Measurements from ENCODE around the gene THSD4.
A peak's percentile ranks its signal among the peaks of the same experiment; 100 is the strongest.

The THSD4 gene

DNA sequence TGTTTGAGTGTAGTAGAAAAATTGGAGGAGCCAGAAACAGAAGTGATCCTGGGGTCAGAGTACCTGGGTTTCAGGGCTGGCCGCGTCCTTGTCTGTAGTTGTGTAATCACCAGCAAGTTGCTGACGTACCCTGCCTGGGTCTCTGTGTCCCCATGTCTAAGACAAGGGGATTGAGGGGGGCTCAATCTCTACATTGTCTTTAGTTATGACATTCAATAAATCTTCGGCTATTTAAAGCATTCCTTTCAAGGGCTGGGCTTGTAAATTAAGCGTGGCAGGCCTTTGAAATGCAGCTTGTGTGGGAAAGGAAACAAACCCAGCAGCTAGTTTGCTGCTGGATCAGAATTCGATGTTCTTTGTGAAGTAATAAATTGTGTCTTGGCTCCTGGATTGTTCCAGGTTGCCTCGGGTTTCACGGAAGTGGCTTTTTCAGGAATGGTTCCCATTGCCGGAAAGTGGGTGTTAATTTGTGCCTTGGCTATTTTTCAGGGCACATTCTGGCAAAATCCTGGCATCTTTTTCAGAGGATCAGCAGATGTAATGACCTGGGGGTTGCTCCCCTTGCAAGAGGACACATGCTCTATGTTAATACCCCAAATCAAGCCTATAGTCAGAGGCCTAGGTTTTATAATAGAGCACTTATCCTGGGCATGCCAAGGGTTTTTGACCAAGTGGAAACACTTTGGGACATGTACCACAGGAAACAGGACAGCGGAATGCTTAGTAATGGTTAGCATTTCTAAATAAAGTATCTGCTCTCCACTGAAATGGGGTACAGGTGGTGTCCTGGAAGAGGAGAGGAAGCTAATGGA lies 400.3 kb downstream of the THSD4 start:
- H3K36me3 ChIP-seq (ENCODE audit: control insufficient read depth in 1 of 2, insufficient read depth in 2 of 2, low read length in 2 of 2) = no peaks in the 10 kb centered on the region
- H3K27ac ChIP-seq (ENCODE audit: low read length) = no peak overlapping the region
- H3K4me1 ChIP-seq (ENCODE audit: control insufficient read depth in 1 of 2, insufficient read depth in 2 of 2, low read length in 2 of 2) = no peaks in the 10 kb centered on the region
- H3K9me3 ChIP-seq (ENCODE audit: control insufficient read depth in 1 of 2, low read length in 2 of 2) = no peaks in the 10 kb centered on the region
- no peaks in the 10 kb centered on the region for H3K27me3 ChIP-seq (ENCODE audit: low read depth, low read length)
- H3K4me3 ChIP-seq (ENCODE audit: low read depth in 1 of 2, low read length in 2 of 2) = no peak overlapping the region

DNA sequence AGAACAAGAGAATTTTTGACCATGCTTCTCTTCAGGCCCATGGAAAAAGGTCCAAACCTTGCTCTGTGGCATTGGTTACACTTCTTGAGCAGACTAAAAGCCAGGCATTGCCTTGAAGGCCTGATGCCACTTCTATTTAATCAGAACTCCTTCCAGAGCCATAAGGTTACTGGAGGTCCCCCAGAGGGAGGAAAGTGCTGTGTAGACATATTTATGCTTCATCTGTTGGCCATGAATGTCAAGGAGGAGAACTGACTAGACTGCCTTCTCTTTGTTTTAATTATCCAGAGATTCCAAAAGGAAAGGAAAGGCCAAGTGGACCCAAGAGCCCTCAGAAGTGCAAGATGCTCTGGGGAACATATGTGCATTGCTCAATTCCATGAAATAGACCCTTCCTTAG lies 402.5 kb downstream of the THSD4 start:
- Histone ChIP-seq H3K27me3 (ENCODE audit: low read depth, low read length) (no peaks in the 10 kb centered on the region), H3K4me3 (ENCODE audit: low read depth in 1 of 2, low read length in 2 of 2) (no peak overlapping the region), H3K27ac (ENCODE audit: low read length) (no peak overlapping the region), H3K36me3 (ENCODE audit: control insufficient read depth in 1 of 2, insufficient read depth in 2 of 2, low read length in 2 of 2) (no peaks in the 10 kb centered on the region), H3K9me3 (ENCODE audit: control insufficient read depth in 1 of 2, low read length in 2 of 2) (no peaks in the 10 kb centered on the region), H3K4me1 (ENCODE audit: control insufficient read depth in 1 of 2, insufficient read depth in 2 of 2, low read length in 2 of 2) (no peaks in the 10 kb centered on the region)

DNA sequence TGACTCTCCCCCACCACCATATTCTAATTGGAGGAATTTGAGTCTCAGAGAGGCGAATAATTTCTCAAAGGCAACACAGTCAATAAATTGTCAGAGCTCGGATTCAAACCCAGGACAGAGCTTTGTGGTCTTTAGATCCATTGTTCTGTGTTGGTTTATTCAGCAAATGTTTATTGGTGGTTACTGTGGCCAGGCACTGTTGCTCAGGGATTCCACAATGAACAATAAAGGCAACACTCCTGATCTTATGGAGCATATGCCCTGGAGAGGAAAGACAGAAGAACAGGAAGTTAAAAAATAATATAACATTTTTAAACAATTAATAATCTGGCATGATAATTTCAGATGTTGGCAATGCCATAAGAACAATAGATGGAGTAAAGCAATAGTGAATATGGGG lies 403.4 kb downstream of the THSD4 start:
- H3K27me3 ChIP-seq (ENCODE audit: low read depth, low read length) = no peaks in the 10 kb centered on the region
- H3K27ac ChIP-seq (ENCODE audit: low read length) = no peak overlapping the region

DNA sequence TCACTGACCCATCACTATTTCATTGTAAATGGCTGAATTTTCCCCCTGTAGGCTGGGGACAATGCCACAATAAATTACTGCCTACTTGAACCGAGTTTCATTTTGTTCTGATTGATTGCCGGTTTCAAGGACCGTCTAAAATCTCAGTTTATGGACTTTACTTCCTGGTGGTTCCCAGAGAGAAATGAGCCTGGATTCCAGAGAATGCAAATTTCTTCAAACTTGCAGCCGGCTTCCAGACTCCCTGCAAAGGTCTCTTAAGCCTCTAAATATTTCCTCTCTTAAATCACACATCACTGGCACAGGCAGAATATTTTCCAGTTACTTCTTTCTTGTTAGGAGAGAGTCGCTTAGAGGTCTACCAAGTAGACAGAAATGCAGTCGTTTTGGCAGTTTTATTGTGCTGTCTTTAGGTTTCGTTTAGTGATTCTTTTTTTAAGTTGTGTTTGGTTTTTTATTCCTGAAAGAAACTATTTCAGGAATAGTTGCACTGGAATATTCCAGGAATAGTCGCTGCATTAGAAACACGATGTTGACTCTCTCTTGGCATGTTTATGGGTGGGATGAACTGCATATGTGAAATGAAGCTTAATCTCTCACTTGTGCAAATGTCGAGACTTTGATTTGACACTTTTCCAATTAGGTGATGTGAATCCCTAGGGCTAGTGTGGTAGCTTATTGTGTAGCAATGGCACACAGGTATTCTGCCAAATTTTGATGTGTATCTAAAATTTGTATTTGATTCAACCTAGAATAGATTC lies 411.0 kb downstream of the THSD4 start:
- H3K36me3 ChIP-seq (ENCODE audit: control insufficient read depth in 1 of 2, insufficient read depth in 2 of 2, low read length in 2 of 2) = no peaks in the 10 kb centered on the region
- H3K9me3 ChIP-seq (ENCODE audit: control insufficient read depth in 1 of 2, low read length in 2 of 2) = no peaks in the 10 kb centered on the region
- no peaks in the 10 kb centered on the region for H3K27me3 ChIP-seq (ENCODE audit: low read depth, low read length)
- H3K27ac ChIP-seq (ENCODE audit: low read length) = no peak overlapping the region
- H3K4me1 ChIP-seq (ENCODE audit: control insufficient read depth in 1 of 2, insufficient read depth in 2 of 2, low read length in 2 of 2) = peaks cover 0 to 6% of the 10 kb centered on the region in 2 donors
- H3K4me3 ChIP-seq (ENCODE audit: low read depth in 1 of 2, low read length in 2 of 2) = peak overlapping the region in 1 of 2 donors; percentile 27

More for the DNA sequence above, 403.4 kb downstream of the THSD4 start:
- Histone ChIP-seq H3K36me3 (ENCODE audit: control insufficient read depth in 1 of 2, insufficient read depth in 2 of 2, low read length in 2 of 2) (no peaks in the 10 kb centered on the region), H3K4me3 (ENCODE audit: low read depth in 1 of 2, low read length in 2 of 2) (no peak overlapping the region), H3K4me1 (ENCODE audit: control insufficient read depth in 1 of 2, insufficient read depth in 2 of 2, low read length in 2 of 2) (no peaks in the 10 kb centered on the region), H3K9me3 (ENCODE audit: control insufficient read depth in 1 of 2, low read length in 2 of 2) (no peaks in the 10 kb centered on the region)

DNA sequence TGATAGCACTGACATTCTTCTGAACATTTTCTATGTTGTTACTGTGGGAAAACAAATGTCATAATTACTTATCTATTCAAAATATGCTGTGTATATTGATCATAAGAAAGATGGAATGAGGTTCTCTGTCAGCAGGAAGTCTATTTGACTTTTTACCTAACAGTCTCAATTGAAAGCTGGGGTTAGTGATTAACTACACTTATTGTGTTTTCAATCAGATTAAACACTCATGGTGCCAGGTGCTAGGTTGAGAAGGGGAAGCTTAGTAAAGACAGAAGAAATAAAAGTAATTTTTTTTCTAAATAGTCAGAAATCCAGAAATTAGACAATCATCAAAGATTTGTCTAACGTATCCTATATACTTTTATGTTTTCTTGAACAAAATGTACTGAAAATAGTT lies 414.1 kb downstream of the THSD4 start:
- peaks cover 0 to 6% of the 10 kb centered on the region in 2 donors for H3K4me1 ChIP-seq (ENCODE audit: control insufficient read depth in 1 of 2, insufficient read depth in 2 of 2, low read length in 2 of 2)
- H3K27ac ChIP-seq (ENCODE audit: low read length) = no peak overlapping the region
- no peak overlapping the region for H3K4me3 ChIP-seq (ENCODE audit: low read depth in 1 of 2, low read length in 2 of 2)
- peaks cover 2 to 4% of the 10 kb centered on the region in 2 donors for H3K9me3 ChIP-seq (ENCODE audit: control insufficient read depth in 1 of 2, low read length in 2 of 2)
- H3K36me3 ChIP-seq (ENCODE audit: control insufficient read depth in 1 of 2, insufficient read depth in 2 of 2, low read length in 2 of 2) = no peaks in the 10 kb centered on the region
- no peaks in the 10 kb centered on the region for H3K27me3 ChIP-seq (ENCODE audit: low read depth, low read length)

DNA sequence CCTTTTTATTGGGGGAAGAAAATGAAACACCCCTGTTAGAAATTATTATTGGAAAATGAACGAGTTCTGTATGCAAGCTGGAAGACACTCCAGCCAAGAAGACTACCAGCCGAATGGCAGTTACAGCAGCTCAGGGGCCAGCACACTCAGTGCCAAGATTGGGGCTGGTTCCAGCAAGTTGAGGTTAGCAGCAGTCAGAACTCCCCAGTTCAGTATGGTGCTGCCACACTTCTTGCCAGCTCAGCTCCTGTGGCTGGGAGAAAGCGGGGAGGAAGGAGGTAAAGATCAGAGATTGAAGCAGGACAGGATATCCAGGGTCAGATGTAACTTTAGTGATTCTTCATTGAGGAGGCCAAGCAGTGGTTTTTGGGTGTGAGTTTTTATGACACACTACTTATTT lies 414.8 kb downstream of the THSD4 start:
- no peaks in the 10 kb centered on the region for H3K27me3 ChIP-seq (ENCODE audit: low read depth, low read length)
- peaks cover 0 to 6% of the 10 kb centered on the region in 2 donors for H3K4me1 ChIP-seq (ENCODE audit: control insufficient read depth in 1 of 2, insufficient read depth in 2 of 2, low read length in 2 of 2)
- H3K27ac ChIP-seq (ENCODE audit: low read length) = no peak overlapping the region
- H3K36me3 ChIP-seq (ENCODE audit: control insufficient read depth in 1 of 2, insufficient read depth in 2 of 2, low read length in 2 of 2) = no peaks in the 10 kb centered on the region
- H3K9me3 ChIP-seq (ENCODE audit: control insufficient read depth in 1 of 2, low read length in 2 of 2) = peaks cover 2 to 4% of the 10 kb centered on the region in 2 donors
- no peak overlapping the region for H3K4me3 ChIP-seq (ENCODE audit: low read depth in 1 of 2, low read length in 2 of 2)

DNA sequence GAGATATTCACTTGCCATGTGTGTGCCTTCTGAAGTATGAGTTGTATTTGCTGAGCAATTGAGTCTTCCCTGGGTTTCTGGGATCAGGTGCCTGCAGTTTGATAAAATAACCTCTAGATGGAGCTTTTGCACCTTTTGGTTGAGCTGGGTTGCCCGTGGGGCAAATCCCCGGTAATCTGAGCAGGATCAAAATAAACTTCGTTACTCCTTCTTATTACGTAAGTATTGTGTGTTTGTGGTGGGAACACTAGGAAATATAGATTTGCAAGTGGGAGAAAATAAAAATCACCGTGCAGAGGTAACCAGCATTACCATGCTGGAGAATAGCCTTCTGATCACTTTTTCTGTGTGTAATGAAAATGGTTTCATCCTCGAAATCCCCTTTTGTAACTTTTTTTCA lies 417.7 kb downstream of the THSD4 start:
- Histone ChIP-seq H3K9me3 (ENCODE audit: control insufficient read depth in 1 of 2, low read length in 2 of 2) (peaks cover 2 to 4% of the 10 kb centered on the region in 2 donors), H3K4me3 (ENCODE audit: low read depth in 1 of 2, low read length in 2 of 2) (no peak overlapping the region), H3K27me3 (ENCODE audit: low read depth, low read length) (no peaks in the 10 kb centered on the region), H3K4me1 (ENCODE audit: control insufficient read depth in 1 of 2, insufficient read depth in 2 of 2, low read length in 2 of 2) (no peaks in the 10 kb centered on the region), H3K27ac (ENCODE audit: low read length) (no peak overlapping the region), H3K36me3 (ENCODE audit: control insufficient read depth in 1 of 2, insufficient read depth in 2 of 2, low read length in 2 of 2) (no peaks in the 10 kb centered on the region)

DNA sequence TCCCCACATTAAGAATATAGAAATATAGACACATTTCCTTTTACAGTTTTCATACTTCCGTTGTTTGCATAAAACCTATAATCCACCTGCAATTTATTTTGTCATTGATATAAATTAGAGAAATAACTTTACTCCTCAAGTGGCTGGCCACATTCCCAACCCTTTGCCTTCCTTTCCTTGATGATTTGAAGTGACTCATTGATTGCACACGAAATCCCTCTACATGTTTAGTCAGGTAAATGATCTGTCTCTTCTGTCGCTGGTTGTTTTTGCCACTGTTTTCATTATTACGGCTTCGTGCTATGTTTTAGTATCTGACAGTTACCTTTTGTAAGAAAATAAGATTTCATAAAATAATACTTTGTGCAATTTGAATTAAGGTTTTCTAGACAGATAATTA lies 422.9 kb downstream of the THSD4 start:
- Histone ChIP-seq H3K4me1 (ENCODE audit: control insufficient read depth in 1 of 2, insufficient read depth in 2 of 2, low read length in 2 of 2) (no peaks in the 10 kb centered on the region), H3K27ac (ENCODE audit: low read length) (no peak overlapping the region), H3K9me3 (ENCODE audit: control insufficient read depth in 1 of 2, low read length in 2 of 2) (no peaks in the 10 kb centered on the region), H3K36me3 (ENCODE audit: control insufficient read depth in 1 of 2, insufficient read depth in 2 of 2, low read length in 2 of 2) (no peaks in the 10 kb centered on the region), H3K27me3 (ENCODE audit: low read depth, low read length) (no peaks in the 10 kb centered on the region), H3K4me3 (ENCODE audit: low read depth in 1 of 2, low read length in 2 of 2) (no peak overlapping the region)

DNA sequence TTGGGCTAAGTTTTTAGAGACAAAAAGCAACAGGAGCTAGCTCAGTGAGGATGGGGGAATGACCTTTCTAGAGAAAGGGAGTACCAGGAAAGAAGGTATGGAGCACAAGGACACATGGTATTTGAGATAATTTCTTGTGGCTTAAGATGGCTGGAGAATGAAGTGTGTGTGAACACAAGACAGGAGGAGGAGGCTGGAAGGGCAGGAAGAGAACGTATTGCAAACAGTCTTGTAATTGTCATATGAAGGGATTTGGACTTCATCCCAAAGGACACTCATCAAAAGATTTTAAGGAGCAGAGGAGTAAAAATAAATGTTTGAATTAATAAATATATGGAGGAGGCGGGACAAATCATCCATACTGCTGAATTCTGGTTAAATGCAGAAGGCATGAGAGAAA lies 426.5 kb downstream of the THSD4 start:
- Histone ChIP-seq H3K27ac (ENCODE audit: low read length) (no peak overlapping the region), H3K4me3 (ENCODE audit: low read depth in 1 of 2, low read length in 2 of 2) (no peak overlapping the region), H3K4me1 (ENCODE audit: control insufficient read depth in 1 of 2, insufficient read depth in 2 of 2, low read length in 2 of 2) (peaks cover 0 to 6% of the 10 kb centered on the region in 2 donors), H3K9me3 (ENCODE audit: control insufficient read depth in 1 of 2, low read length in 2 of 2) (no peaks in the 10 kb centered on the region), H3K36me3 (ENCODE audit: control insufficient read depth in 1 of 2, insufficient read depth in 2 of 2, low read length in 2 of 2) (no peaks in the 10 kb centered on the region), H3K27me3 (ENCODE audit: low read depth, low read length) (no peaks in the 10 kb centered on the region)

DNA sequence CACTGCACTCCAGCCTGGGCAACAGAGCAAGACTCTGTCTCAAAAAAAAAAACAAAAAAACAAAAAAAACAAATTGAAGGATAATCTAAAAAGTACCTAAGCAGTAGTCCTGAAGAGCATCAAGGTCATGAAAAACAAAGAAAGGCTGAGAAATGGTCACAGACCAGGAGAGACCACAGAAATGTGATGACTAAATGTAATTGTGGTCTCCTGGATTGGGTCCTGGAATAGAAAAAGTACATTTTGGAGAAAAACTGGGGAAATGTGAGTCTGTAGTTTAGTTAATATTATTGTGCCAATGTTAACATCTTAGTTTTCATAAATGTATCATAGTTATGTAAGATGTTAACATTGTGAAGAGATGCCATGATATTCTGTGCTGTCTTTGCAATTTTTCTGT lies 427.6 kb downstream of the THSD4 start:
- H3K27ac ChIP-seq (ENCODE audit: low read length) = no peak overlapping the region
- H3K36me3 ChIP-seq (ENCODE audit: control insufficient read depth in 1 of 2, insufficient read depth in 2 of 2, low read length in 2 of 2) = no peaks in the 10 kb centered on the region
- peaks cover 0 to 7% of the 10 kb centered on the region in 2 donors for H3K4me1 ChIP-seq (ENCODE audit: control insufficient read depth in 1 of 2, insufficient read depth in 2 of 2, low read length in 2 of 2)
- H3K4me3 ChIP-seq (ENCODE audit: low read depth in 1 of 2, low read length in 2 of 2) = no peak overlapping the region
- H3K27me3 ChIP-seq (ENCODE audit: low read depth, low read length) = no peaks in the 10 kb centered on the region
- H3K9me3 ChIP-seq (ENCODE audit: control insufficient read depth in 1 of 2, low read length in 2 of 2) = no peaks in the 10 kb centered on the region

DNA sequence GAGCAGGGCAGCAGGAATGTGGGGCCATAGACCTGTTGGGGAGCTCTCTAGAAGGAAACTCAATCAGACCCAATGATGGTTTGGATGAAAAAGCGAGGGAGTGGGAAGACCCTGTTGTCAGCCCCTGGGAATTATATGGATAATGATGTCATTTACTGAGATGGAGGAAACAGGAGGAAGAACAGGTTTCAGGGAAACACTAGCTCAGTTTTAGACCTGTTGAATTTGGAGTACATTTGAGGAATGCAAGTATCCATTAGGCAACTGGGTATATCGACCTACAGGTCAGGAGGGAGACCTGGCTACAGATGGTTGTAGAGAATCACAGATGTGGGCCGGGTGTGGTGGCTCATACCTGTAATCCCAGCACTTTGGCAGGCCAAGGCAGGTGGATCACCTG lies 428.1 kb downstream of the THSD4 start:
- no peak overlapping the region for H3K27ac ChIP-seq (ENCODE audit: low read length)
- H3K36me3 ChIP-seq (ENCODE audit: control insufficient read depth in 1 of 2, insufficient read depth in 2 of 2, low read length in 2 of 2) = no peaks in the 10 kb centered on the region
- no peaks in the 10 kb centered on the region for H3K27me3 ChIP-seq (ENCODE audit: low read depth, low read length)
- peaks cover 0 to 7% of the 10 kb centered on the region in 2 donors for H3K4me1 ChIP-seq (ENCODE audit: control insufficient read depth in 1 of 2, insufficient read depth in 2 of 2, low read length in 2 of 2)
- H3K9me3 ChIP-seq (ENCODE audit: control insufficient read depth in 1 of 2, low read length in 2 of 2) = no peaks in the 10 kb centered on the region
- no peak overlapping the region for H3K4me3 ChIP-seq (ENCODE audit: low read depth in 1 of 2, low read length in 2 of 2)
